Measurements from ENCODE around the gene ARHGAP42. TPM values are rescaled to one million over a fixed set of nuclear protein-coding genes. Genes with fewer than 3 reads are reported as not detected.

Gene ARHGAP42
- total RNA-seq, 1 experiment from 2014 or later: 39.1 TPM

- no peaks in the 10 kb centered on the region for H3K9me3 ChIP-seq (ENCODE audit: control insufficient read depth, low read depth, low read length)
- H3T11ph ChIP-seq (ENCODE audit: low read length): no peak overlapping the region
- no peak overlapping the region for H3K9ac ChIP-seq (ENCODE audit: extremely low read depth, insufficient read length, low read length)
- H2BK120ac ChIP-seq (ENCODE audit: low read depth, low read length, poor library complexity, severe bottlenecking): no peak overlapping the region
- H2BK20ac ChIP-seq (ENCODE audit: low read depth, low read length, poor library complexity, severe bottlenecking): no peak overlapping the region
- H3K36me3 Mint-ChIP-seq (ENCODE audit: insufficient read depth in 1 of 3, low read depth in 3 of 3): no peaks in the 10 kb centered on the region
- H3K79me1 ChIP-seq (ENCODE audit: insufficient read depth, low read depth, low read length, poor library complexity, severe bottlenecking): no peaks in the 10 kb centered on the region
- H3K27me3 ChIP-seq (ENCODE audit: insufficient read depth, low read length): no peaks in the 10 kb centered on the region
- no peaks in the 10 kb centered on the region for H3K9me3 Mint-ChIP-seq
- H2AFZ ChIP-seq (ENCODE audit: low read length): no peak overlapping the region
- DNase-seq: no peak
- no peak overlapping the region for H3K14ac ChIP-seq (ENCODE audit: insufficient read depth, low read length)
- no peaks in the 10 kb centered on the region for H3K23me2 ChIP-seq (ENCODE audit: insufficient read length, low read depth, low read length, poor library complexity, severe bottlenecking)
- H3K56ac ChIP-seq (ENCODE audit: insufficient read length, low read depth, low read length): no peak overlapping the region
- H3K4me3 Mint-ChIP-seq: no peak overlapping the region
- no peak overlapping the region for H3K18ac ChIP-seq (ENCODE audit: insufficient read length, low read depth, low read length)
- no CpG with 5 or more reads among the region's 6 CpGs for WGBS (ENCODE audit: extremely low coverage, insufficient read length, low lambda C conversion rate)
- no peak overlapping the region for H4K5ac ChIP-seq (ENCODE audit: insufficient read length, low read depth, low read length)
- H3K27me3 Mint-ChIP-seq (ENCODE audit: low read depth): no peaks in the 10 kb centered on the region
- no peaks in the 10 kb centered on the region for H3K79me2 ChIP-seq (ENCODE audit: insufficient read depth, low read length)
- TF ChIP-seq, protein P1, sequence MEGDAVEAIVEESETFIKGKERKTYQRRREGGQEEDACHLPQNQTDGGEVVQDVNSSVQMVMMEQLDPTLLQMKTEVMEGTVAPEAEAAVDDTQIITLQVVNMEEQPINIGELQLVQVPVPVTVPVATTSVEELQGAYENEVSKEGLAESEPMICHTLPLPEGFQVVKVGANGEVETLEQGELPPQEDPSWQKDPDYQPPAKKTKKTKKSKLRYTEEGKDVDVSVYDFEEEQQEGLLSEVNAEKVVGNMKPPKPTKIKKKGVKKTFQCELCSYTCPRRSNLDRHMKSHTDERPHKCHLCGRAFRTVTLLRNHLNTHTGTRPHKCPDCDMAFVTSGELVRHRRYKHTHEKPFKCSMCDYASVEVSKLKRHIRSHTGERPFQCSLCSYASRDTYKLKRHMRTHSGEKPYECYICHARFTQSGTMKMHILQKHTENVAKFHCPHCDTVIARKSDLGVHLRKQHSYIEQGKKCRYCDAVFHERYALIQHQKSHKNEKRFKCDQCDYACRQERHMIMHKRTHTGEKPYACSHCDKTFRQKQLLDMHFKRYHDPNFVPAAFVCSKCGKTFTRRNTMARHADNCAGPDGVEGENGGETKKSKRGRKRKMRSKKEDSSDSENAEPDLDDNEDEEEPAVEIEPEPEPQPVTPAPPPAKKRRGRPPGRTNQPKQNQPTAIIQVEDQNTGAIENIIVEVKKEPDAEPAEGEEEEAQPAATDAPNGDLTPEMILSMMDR (conservative IDR thresholded peaks at IDR 0.05): no peak
- peaks cover 34 to 38% of the 10 kb centered on the region in 2 experiments for H3K4me1 Mint-ChIP-seq
- H4K91ac ChIP-seq (ENCODE audit: insufficient read length, low read depth, low read length): no peak overlapping the region
- no peak overlapping the region for H3K4ac ChIP-seq (ENCODE audit: low read depth, low read length)
- no peak overlapping the region for H4K8ac ChIP-seq (replicated peaks; ENCODE audit: insufficient read length, low read depth, low read length)
- peaks cover 3% of the 10 kb centered on the region; the same call in 1 of the 2 replicates for H3K4me1 ChIP-seq (ENCODE audit: insufficient read depth, low read length)
- H4K20me1 ChIP-seq (ENCODE audit: control insufficient read depth, insufficient read depth, insufficient read length): no peaks in the 10 kb centered on the region
- no peak overlapping the region for H3K23ac ChIP-seq (ENCODE audit: insufficient read length, low read depth, low read length)
- no peak overlapping the region for H3K27ac ChIP-seq (ENCODE audit: insufficient read length, low read depth, low read length)
- no peak overlapping the region for H2BK5ac ChIP-seq (ENCODE audit: insufficient read length, low read length)
- H2BK15ac ChIP-seq (ENCODE audit: low read depth, low read length): no peak overlapping the region
- H3K4me2 ChIP-seq (ENCODE audit: insufficient read depth, insufficient read length, low read length): no peak overlapping the region
- no peak overlapping the region for H2BK12ac ChIP-seq (ENCODE audit: insufficient read length, low read depth, low read length)
- no peak overlapping the region for H3K27ac Mint-ChIP-seq
- H2AK5ac ChIP-seq (ENCODE audit: insufficient read length, low read length): no peak overlapping the region
Observed at GRCh38 chr11:100667449-100667848, 19.6 kb upstream of the ARHGAP42 start.

Measured in H9 (cell line).